ENCODE measurements around the gene CACNA1B.

DNA sequence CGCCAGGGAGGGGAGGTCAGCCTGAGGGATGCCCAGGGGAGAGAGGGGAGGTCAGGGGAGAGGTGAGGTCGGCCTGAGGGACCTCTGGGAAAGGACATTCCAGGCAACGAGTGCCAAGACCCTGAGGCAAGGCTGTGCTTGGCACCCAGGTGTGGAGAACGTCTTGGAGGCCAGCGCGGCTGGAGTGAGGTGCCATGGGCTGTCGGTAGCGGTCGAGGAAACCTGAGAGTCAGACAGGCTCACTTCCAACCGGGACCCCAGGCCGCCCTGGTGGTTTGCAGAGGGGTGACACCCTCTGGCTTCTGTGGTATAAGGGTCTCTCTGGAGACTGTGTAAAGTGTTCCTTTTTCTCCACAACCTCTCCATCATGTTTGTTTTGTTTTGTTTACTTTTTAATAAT lies 82.9 kb downstream of the CACNA1B start:
- TF ChIP-seq, protein P1, sequence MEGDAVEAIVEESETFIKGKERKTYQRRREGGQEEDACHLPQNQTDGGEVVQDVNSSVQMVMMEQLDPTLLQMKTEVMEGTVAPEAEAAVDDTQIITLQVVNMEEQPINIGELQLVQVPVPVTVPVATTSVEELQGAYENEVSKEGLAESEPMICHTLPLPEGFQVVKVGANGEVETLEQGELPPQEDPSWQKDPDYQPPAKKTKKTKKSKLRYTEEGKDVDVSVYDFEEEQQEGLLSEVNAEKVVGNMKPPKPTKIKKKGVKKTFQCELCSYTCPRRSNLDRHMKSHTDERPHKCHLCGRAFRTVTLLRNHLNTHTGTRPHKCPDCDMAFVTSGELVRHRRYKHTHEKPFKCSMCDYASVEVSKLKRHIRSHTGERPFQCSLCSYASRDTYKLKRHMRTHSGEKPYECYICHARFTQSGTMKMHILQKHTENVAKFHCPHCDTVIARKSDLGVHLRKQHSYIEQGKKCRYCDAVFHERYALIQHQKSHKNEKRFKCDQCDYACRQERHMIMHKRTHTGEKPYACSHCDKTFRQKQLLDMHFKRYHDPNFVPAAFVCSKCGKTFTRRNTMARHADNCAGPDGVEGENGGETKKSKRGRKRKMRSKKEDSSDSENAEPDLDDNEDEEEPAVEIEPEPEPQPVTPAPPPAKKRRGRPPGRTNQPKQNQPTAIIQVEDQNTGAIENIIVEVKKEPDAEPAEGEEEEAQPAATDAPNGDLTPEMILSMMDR (IDR thresholded peaks at IDR 0.05), result no peak
- TF ChIP-seq EZH2 (IDR thresholded peaks at IDR 0.05; ENCODE audit: borderline replicate concordance, insufficient read depth, low read depth, low read length, poor library complexity, severe bottlenecking), result no peak
